ENCODE data around the gene KRT80.
A peak's percentile ranks its signal among the peaks of the same experiment; 100 is the strongest.

KRT80 gene

GRCh38 chr12:52216807-52217206, 25.0 kb upstream of the KRT80 start:
- no peaks in the 10 kb centered on the region for H3K36me3 ChIP-seq (ENCODE audit: control insufficient read depth, insufficient read depth, low read length, severe bottlenecking)
- no peak overlapping the region for H3K9ac ChIP-seq (ENCODE audit: low read length)
- no peak overlapping the region for H3K4me3 ChIP-seq (ENCODE audit: low read length)
- H3K9me3 ChIP-seq (ENCODE audit: control insufficient read depth, low read length), result no peaks in the 10 kb centered on the region
- H3K27me3 ChIP-seq (replicated peaks; ENCODE audit: control insufficient read depth, insufficient read depth, low read length), result peaks cover 5% of the 10 kb centered on the region
- DNase-seq (ENCODE audit: low read depth), result no peak
- H3K4me1 ChIP-seq (ENCODE audit: control insufficient read depth, insufficient read depth, low read length), result peaks cover 9% of the 10 kb centered on the region

- Histone ChIP-seq H3K4me3 (ENCODE audit: low read length) (no peak overlapping the region), H3K9ac (ENCODE audit: low read length) (no peak overlapping the region), H3K36me3 (ENCODE audit: control insufficient read depth, insufficient read depth, low read length, severe bottlenecking) (no peaks in the 10 kb centered on the region), H3K4me1 (ENCODE audit: control insufficient read depth, insufficient read depth, low read length) (peaks cover 7% of the 10 kb centered on the region), H3K9me3 (ENCODE audit: control insufficient read depth, low read length) (no peaks in the 10 kb centered on the region), H3K27me3 (replicated peaks; ENCODE audit: control insufficient read depth, insufficient read depth, low read length) (peaks cover 5% of the 10 kb centered on the region)
- DNase-seq (ENCODE audit: low read depth), result no peak
These were observed 24.3 kb upstream of the KRT80 start for GRCh38 chr12:52216100-52216499.

DNA sequence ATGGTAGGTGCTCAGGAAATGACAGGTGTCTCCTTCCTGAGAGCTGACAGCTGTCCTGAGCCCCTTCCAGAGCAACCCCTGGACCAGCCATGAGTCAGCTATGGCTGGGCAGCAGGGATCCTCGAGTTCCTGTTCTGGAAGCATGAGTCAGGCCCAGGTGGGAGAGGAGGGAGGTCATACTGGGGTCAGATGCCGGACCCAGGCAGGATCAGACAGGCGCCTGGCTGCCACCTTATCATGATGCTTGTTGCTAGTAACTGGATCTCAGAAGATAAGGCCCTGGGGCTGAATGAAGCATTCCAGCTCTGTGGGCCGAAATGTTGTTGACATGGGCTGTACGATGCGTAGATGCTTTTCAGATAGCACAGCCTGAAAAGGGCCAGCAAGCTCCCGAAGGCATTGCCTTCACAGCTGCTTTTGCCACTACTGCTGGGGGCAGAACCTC, 23.8 kb upstream of the KRT80 start:
- no peaks in the 10 kb centered on the region for H3K36me3 ChIP-seq (ENCODE audit: control insufficient read depth, insufficient read depth, low read length, severe bottlenecking)
- DNase-seq (ENCODE audit: low read depth), result no peak
- H3K27me3 ChIP-seq (replicated peaks; ENCODE audit: control insufficient read depth, insufficient read depth, low read length), result peaks cover 5% of the 10 kb centered on the region
- no peak overlapping the region for H3K9ac ChIP-seq (ENCODE audit: low read length)
- no peak overlapping the region for H3K4me3 ChIP-seq (ENCODE audit: low read length)
- H3K4me1 ChIP-seq (ENCODE audit: control insufficient read depth, insufficient read depth, low read length), result peaks cover 12% of the 10 kb centered on the region
- H3K9me3 ChIP-seq (ENCODE audit: control insufficient read depth, low read length), result no peaks in the 10 kb centered on the region

DNA sequence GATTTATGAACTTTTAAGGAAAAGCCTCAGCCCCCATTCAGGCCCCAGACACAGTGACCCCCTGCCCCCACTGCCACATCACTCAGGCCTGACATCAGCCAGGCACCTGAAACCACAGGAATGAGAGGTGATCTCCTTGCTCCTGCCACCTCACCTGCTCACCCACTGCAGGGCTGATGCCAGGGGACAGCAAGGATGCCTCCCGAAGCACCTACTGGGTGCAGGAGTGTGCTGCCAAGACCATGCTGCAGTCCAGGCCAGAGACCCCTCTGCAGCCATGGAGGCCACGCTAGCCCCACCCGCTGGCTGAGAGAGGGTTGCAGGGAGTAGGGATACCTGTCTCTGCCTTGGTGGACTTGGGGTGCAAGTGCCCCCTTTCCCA, 22.6 kb upstream of the KRT80 start:
- no peak overlapping the region for H3K4me3 ChIP-seq (ENCODE audit: low read length)
- no peak overlapping the region for H3K9ac ChIP-seq (ENCODE audit: low read length)
- H3K27me3 ChIP-seq (replicated peaks; ENCODE audit: control insufficient read depth, insufficient read depth, low read length), result peaks cover 5% of the 10 kb centered on the region
- no peaks in the 10 kb centered on the region for H3K36me3 ChIP-seq (ENCODE audit: control insufficient read depth, insufficient read depth, low read length, severe bottlenecking)
- peaks cover 19% of the 10 kb centered on the region for H3K4me1 ChIP-seq (ENCODE audit: control insufficient read depth, insufficient read depth, low read length)
- DNase-seq (ENCODE audit: low read depth), result no peak
- H3K9me3 ChIP-seq (ENCODE audit: control insufficient read depth, low read length), result no peaks in the 10 kb centered on the region

DNA sequence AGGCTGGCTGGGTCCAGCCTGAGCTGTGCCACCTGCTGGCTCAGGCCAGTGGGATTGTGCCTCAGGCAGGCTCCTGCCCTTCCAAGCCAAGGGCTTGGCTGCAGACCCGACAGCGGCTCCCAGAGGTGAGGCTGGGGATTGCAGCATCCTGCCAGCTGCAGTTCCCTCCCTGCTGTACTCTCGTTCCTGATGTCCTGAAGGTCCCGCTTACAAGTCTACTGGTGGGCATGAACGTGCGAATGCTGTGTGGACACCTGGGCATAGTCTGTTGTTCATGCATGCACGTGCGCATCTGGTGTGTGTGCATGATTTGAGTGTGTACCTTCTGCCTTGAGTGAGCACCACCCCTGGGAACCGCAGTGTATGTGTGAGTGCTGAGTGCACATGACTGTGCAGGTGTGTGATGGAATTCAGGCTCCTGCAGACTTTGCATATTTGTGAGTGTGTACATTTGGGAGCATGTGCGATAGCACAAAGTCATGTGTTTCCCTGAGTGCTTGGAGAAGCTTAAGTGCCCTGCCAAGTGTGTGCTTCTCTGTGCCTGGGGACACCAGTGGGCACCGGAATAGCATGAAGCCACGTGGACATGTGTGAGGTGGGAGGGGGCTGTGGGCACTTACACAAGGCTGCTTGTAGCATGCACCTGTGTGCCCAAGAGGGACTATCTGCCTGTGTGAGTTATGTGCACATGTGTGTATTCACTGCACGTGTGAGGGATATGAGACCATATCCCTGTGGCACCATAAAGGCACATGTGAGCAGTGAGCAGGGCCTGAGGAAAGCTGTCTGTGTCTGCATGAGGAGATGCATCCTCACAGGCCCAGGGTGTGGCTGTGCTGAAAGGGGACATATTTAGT, 22.0 kb upstream of the KRT80 start:
- no peak overlapping the region for H3K4me3 ChIP-seq (ENCODE audit: low read length)
- H3K27me3 ChIP-seq (replicated peaks; ENCODE audit: control insufficient read depth, insufficient read depth, low read length), result peaks cover 5% of the 10 kb centered on the region
- DNase-seq (ENCODE audit: low read depth), result peak; percentile 84
- no peaks in the 10 kb centered on the region for H3K9me3 ChIP-seq (ENCODE audit: control insufficient read depth, low read length)
- no peak overlapping the region for H3K9ac ChIP-seq (ENCODE audit: low read length)
- H3K36me3 ChIP-seq (ENCODE audit: control insufficient read depth, insufficient read depth, low read length, severe bottlenecking), result no peaks in the 10 kb centered on the region
- peaks cover 19% of the 10 kb centered on the region for H3K4me1 ChIP-seq (ENCODE audit: control insufficient read depth, insufficient read depth, low read length)

DNA sequence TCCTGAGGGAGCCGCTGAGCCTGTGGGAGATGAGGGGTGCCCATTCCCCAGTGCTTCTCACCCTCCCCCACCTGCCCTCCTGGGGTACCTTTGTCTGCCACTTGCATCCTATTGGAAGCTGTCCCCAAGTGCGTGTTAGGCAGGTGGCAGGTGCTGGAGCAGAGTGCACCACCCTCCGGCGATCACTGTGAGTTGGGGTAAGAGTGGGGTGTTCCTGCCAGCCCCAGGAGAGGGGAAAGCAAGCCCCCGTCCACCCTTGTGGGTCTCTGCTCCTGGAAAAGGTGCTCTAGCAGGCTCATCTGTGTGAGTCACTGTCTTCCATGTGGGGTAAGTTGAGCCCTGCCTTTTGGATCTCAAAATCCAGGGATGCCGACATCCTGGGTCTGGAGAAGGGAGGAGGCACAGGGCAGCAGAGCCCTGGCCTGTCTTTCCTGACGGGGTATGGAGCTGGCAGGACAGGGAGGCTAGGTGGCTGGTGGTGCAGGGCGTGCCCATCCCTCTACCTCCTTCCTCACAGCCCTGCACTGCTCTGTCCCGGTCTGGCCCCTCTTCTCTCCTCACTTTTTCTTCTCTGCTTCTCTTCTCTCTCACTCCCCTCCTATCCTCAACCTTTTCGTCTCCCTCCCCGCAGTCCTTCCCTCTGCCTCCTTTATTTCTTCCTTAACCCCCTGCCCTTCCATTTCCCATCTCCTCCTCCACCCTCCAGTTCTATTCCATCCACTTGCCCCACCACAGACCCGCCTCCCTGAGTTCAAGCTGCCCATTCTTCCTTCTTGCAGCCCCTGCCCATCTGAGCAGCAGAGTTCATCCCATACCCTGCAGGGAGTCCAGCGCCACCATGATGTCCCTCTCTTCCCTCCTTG, 21.1 kb upstream of the KRT80 start:
- DNase-seq (ENCODE audit: low read depth), result no peak
- no peaks in the 10 kb centered on the region for H3K9me3 ChIP-seq (ENCODE audit: control insufficient read depth, low read length)
- peaks cover 20% of the 10 kb centered on the region for H3K4me1 ChIP-seq (ENCODE audit: control insufficient read depth, insufficient read depth, low read length)
- peaks cover 5% of the 10 kb centered on the region for H3K27me3 ChIP-seq (replicated peaks; ENCODE audit: control insufficient read depth, insufficient read depth, low read length)
- H3K4me3 ChIP-seq (ENCODE audit: low read length), result no peak overlapping the region
- no peaks in the 10 kb centered on the region for H3K36me3 ChIP-seq (ENCODE audit: control insufficient read depth, insufficient read depth, low read length, severe bottlenecking)
- no peak overlapping the region for H3K9ac ChIP-seq (ENCODE audit: low read length)

GRCh38 chr12:52211716-52212585, 20.1 kb upstream of the KRT80 start:
- Histone ChIP-seq H3K27me3 (replicated peaks; ENCODE audit: control insufficient read depth, insufficient read depth, low read length) (peaks cover 5% of the 10 kb centered on the region), H3K4me3 (ENCODE audit: low read length) (no peak overlapping the region), H3K4me1 (ENCODE audit: control insufficient read depth, insufficient read depth, low read length) (peaks cover 23% of the 10 kb centered on the region), H3K9me3 (ENCODE audit: control insufficient read depth, low read length) (no peaks in the 10 kb centered on the region), H3K36me3 (ENCODE audit: control insufficient read depth, insufficient read depth, low read length, severe bottlenecking) (no peaks in the 10 kb centered on the region), H3K9ac (ENCODE audit: low read length) (no peak overlapping the region)
- DNase-seq (ENCODE audit: low read depth), result no peak

DNA sequence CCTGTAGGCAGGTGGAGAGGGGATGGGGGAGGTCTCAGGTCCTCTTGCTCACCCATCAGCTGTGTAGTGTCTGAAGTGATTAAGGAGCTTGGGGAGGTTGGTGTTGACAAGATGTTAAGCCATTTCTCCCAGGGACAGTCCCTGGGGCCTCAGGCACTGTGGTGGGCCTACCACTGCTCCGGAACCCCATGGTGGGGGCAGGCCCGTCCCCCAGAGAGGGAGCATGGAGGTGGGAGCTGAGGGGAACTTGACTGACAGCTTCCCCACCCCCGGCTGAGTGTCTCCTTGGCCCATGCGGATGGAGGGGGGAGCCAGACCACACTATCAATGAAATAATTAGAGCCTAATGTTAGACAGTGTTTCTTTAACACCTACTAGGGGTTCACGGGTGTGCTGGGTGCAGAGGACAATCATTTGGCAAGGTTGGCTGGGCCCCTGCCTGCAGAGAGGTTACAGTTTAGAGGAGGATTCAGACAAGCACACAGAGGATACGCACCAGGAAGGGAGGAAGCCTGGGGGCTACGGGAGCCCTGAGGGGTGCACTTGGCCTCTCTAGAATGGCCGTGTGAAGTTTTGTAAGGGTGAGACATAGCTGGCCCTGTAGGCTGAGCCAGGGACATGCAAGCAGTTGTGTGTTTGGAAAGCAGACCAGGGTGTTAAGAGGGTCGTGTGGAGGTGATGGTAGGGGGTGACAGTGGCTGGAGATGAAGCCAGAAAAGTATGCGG, 19.3 kb upstream of the KRT80 start:
- Histone ChIP-seq H3K4me1 (ENCODE audit: control insufficient read depth, insufficient read depth, low read length) (peaks cover 20% of the 10 kb centered on the region), H3K36me3 (ENCODE audit: control insufficient read depth, insufficient read depth, low read length, severe bottlenecking) (no peaks in the 10 kb centered on the region), H3K4me3 (ENCODE audit: low read length) (no peak overlapping the region), H3K9me3 (ENCODE audit: control insufficient read depth, low read length) (no peaks in the 10 kb centered on the region), H3K27me3 (replicated peaks; ENCODE audit: control insufficient read depth, insufficient read depth, low read length) (peaks cover 5% of the 10 kb centered on the region), H3K9ac (ENCODE audit: low read length) (no peak overlapping the region)
- DNase-seq (ENCODE audit: low read depth), result no peak

DNA sequence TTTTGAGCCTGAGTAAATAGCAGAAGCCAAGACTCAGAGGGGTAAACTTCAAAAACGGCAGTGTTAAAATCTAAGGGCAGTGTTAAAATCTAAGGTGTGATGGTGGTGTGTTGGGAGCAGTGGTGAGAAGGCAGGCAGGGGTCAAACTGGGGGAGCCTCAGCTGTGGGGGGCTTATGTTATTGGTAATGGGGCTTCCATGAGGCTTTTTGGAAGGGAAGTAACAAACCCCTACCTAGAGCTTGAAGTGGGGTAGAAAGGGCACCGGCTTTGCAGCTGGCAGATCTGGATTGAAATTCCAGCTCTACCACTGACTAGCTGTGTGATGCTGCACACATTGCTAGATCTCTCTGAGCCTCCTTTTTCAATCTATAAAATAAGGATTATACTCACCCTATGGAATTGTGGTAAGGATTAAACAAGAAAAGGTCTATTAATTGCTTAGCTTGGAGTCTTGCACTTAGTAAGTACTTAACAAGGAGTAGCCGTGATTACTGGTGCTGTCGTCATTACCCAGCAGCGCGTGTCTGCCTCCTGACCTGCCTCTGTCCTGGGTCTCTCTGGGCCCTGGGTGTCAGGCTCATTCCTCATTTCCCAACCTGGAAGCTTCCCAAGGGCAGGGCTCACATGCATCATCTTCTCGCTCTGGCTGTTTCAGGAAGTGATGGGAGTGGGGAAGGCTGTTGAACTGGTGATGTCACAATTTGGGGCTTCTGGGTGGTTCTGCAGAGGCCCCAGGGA, 18.5 kb upstream of the KRT80 start:
- Histone ChIP-seq H3K4me3 (ENCODE audit: low read length) (no peak overlapping the region), H3K9ac (ENCODE audit: low read length) (no peak overlapping the region), H3K36me3 (ENCODE audit: control insufficient read depth, insufficient read depth, low read length, severe bottlenecking) (no peaks in the 10 kb centered on the region), H3K4me1 (ENCODE audit: control insufficient read depth, insufficient read depth, low read length) (peaks cover 25% of the 10 kb centered on the region), H3K27me3 (replicated peaks; ENCODE audit: control insufficient read depth, insufficient read depth, low read length) (peaks cover 5% of the 10 kb centered on the region), H3K9me3 (ENCODE audit: control insufficient read depth, low read length) (no peaks in the 10 kb centered on the region)
- no peak for DNase-seq (ENCODE audit: low read depth)

- Histone ChIP-seq H3K9ac (ENCODE audit: low read length) (no peak overlapping the region), H3K4me1 (ENCODE audit: control insufficient read depth, insufficient read depth, low read length) (peaks cover 29% of the 10 kb centered on the region), H3K27me3 (replicated peaks; ENCODE audit: control insufficient read depth, insufficient read depth, low read length) (peaks cover 5% of the 10 kb centered on the region), H3K9me3 (ENCODE audit: control insufficient read depth, low read length) (no peaks in the 10 kb centered on the region), H3K36me3 (ENCODE audit: control insufficient read depth, insufficient read depth, low read length, severe bottlenecking) (no peaks in the 10 kb centered on the region), H3K4me3 (ENCODE audit: low read length) (no peak overlapping the region)
- DNase-seq (ENCODE audit: low read depth), result no peak
These were observed 17.5 kb upstream of the KRT80 start for GRCh38 chr12:52209321-52209720.

Measured in adipocyte (in vitro differentiated cells).